CD14-positive monocyte (primary cell): Measurements from ENCODE around the gene NLN. TPM values are rescaled to one million over a fixed set of nuclear protein-coding genes. Genes with fewer than 3 reads are reported as not detected.
"Not testable (repeated sequence)": the region's sequence is repeated elsewhere in the genome, so short reads cannot be mapped to it uniquely, and the experiment has no call there.

Experiments
- DNase-seq, 3 donors: peaks; one replicate each; pipeline ENCODE4 v3.0.0-alpha.2; 2011 to 2022
- H2AFZ ChIP-seq: 2 replicates; pipeline ENCODE4 v1.6.0; 2012; ENCODE audit warnings: mild to moderate bottlenecking, low read depth, low read length, inconsistent platforms; ENCODE audit not compliant: insufficient read depth, poor library complexity, severe bottlenecking
- H3K27ac ChIP-seq, 2 donors: 1 replicate in 1 of 2; 2 replicates in 1 of 2; pipeline ENCODE4 v1.5.1; 2012 to 2013; ENCODE audit warnings: low read length in 2 of 2, control low read depth in 1 of 2, inconsistent platforms in 1 of 2, low read depth in 1 of 2, mild to moderate bottlenecking in 1 of 2
- H3K27me3 ChIP-seq, 2 donors: one replicate each; pipeline versions ENCODE4 v1.6.0 to v1.6.1; 2011 to 2013; ENCODE audit warnings: low read length in 2 of 2; ENCODE audit not compliant: control insufficient read depth in 2 of 2, insufficient read depth in 2 of 2
- H3K36me3 ChIP-seq, 2 donors: replicated peaks in 1 of 2; 1 replicate in 1 of 2; 2 replicates in 1 of 2; pipeline versions ENCODE4 v1.5.1 to v1.6.1; 2012 to 2013; ENCODE audit warnings: low read length in 2 of 2, control low read depth in 1 of 2, inconsistent platforms in 1 of 2, mild to moderate bottlenecking in 1 of 2; ENCODE audit not compliant: insufficient read depth in 2 of 2, control insufficient read depth in 1 of 2
- H3K4me1 ChIP-seq, 2 donors: 1 replicate in 1 of 2; 2 replicates in 1 of 2; pipeline versions ENCODE4 v1.5.1 to v1.6.1; 2012 to 2013; ENCODE audit warnings: low read length in 2 of 2, control low read depth in 1 of 2, inconsistent platforms in 1 of 2, mild to moderate bottlenecking in 1 of 2, moderate library complexity in 1 of 2; ENCODE audit not compliant: insufficient read depth in 2 of 2, control insufficient read depth in 1 of 2
- H3K4me2 ChIP-seq: replicated peaks from 2 replicates; pipeline ENCODE3; 2012; ENCODE audit warnings: low read length, moderate library complexity, mild to moderate bottlenecking; ENCODE audit not compliant: poor library complexity, severe bottlenecking; ENCODE audit errors: extremely low read depth
- H3K4me3 ChIP-seq, 3 experiments: fragments of 200-600 bp in 1 of 3; sonication (generic) in 1 of 3; replicated peaks in 1 of 3; 1 replicate in 2 of 3; 2 replicates in 1 of 3; pipeline ENCODE4 v1.5.1; 2011 to 2013; ENCODE audit warnings: low read length in 3 of 3, mild to moderate bottlenecking in 3 of 3, control low read depth in 2 of 3, low read depth in 2 of 3, inconsistent platforms in 1 of 3, moderate library complexity in 1 of 3
- H3K79me2 ChIP-seq: 2 replicates; pipeline ENCODE4 v1.6.0; 2012; ENCODE audit warnings: mild to moderate bottlenecking, control low read depth, inconsistent platforms, low read length, moderate library complexity; ENCODE audit not compliant: insufficient read depth
- H3K9ac ChIP-seq: 2 replicates; pipeline ENCODE4 v1.6.0; 2017; ENCODE audit warnings: low read length, mild to moderate bottlenecking; ENCODE audit not compliant: insufficient read depth, poor library complexity, severe bottlenecking
- H3K9me3 ChIP-seq, 2 donors: replicated peaks in 1 of 2; 1 replicate in 1 of 2; 2 replicates in 1 of 2; pipeline versions ENCODE4 v1.5.1 to v1.6.1; 2012 to 2013; ENCODE audit warnings: low read length in 2 of 2, control low read depth in 1 of 2; ENCODE audit not compliant: control insufficient read depth in 1 of 2, insufficient read depth in 1 of 2
- H4K20me1 ChIP-seq: 2 replicates; pipeline ENCODE4 v1.6.0; 2012; ENCODE audit warnings: mild to moderate bottlenecking, low read length, control low read depth, moderate library complexity; ENCODE audit not compliant: insufficient read depth
- H3K27ac Mint-ChIP-seq, 7 donors: one replicate each; pipeline ENCODE4 v1.8.0; 2020; ENCODE audit warnings: mild to moderate bottlenecking in 7 of 7, mixed read lengths in 7 of 7, moderate library complexity in 6 of 7, inconsistent platforms in 2 of 7
- H3K27me3 Mint-ChIP-seq, 3 donors: one replicate each; pipeline ENCODE4 v1.8.0; 2021 to 2022; ENCODE audit warnings: low read depth in 3 of 3, mild to moderate bottlenecking in 3 of 3, mixed read lengths in 3 of 3, moderate library complexity in 3 of 3, inconsistent platforms in 1 of 3
- H3K36me3 Mint-ChIP-seq, 2 donors: one replicate each; pipeline ENCODE4 v1.8.0; 2020; ENCODE audit warnings: mixed read lengths in 2 of 2, inconsistent platforms in 1 of 2, mild to moderate bottlenecking in 1 of 2
- H3K4me1 Mint-ChIP-seq: one replicate; pipeline ENCODE4 v1.8.0; 2020; ENCODE audit warnings: mild to moderate bottlenecking, mixed read lengths
- H3K4me3 Mint-ChIP-seq, 2 donors: one replicate each; pipeline ENCODE4 v1.8.0; 2020; ENCODE audit warnings: mild to moderate bottlenecking in 2 of 2, mixed read lengths in 2 of 2, moderate library complexity in 1 of 2
- H3K9me3 Mint-ChIP-seq, 7 donors: one replicate each; pipeline ENCODE4 v1.8.0; 2020 to 2022; ENCODE audit warnings: mixed read lengths in 7 of 7, mild to moderate bottlenecking in 6 of 7, moderate library complexity in 6 of 7, inconsistent platforms in 2 of 7
- CTCF ChIP-seq: fragments of 200-600 bp; IDR thresholded peaks from one replicate; pipeline ENCODE4 v1.8.0; 2022; ENCODE audit warnings: antibody characterized with exemption, mild to moderate bottlenecking
- WGBS: methylation state at CpG from one replicate; pipeline ENCODE4 v1.1.5; 2013; ENCODE audit warnings: missing lambda C conversion rate; ENCODE audit not compliant: insufficient coverage; 5-methylcytosine and 5-hydroxymethylcytosine counted together
- intact Hi-C, 2 donors: fragments of 100-400 bp; cut with micrococcal nuclease; formaldehyde crosslinking; loops; one replicate each; pipeline versions ENCODE4 v1.15.0 to v1.15.1; 2023
- polyA plus RNA-seq, 3 donors: library from polyadenylated mRNA; depleted of rRNA in 1 of 3; unstranded in 2 of 3; stranded (reverse) in 1 of 3; fragments of 300-500 nt in 2 of 3; fragments of >200 nt in 1 of 3; fragmentation: Illumina TruSeq in 2 of 3; gene quantifications; 1 replicate in 2 of 3; 2 replicates in 1 of 3; pipeline ENCODE4 v1.2.3, GENCODE V29; 2012 to 2021

The NLN gene
- polyA plus RNA-seq, 3 donors, result 8.7 to 39.2 (median 17.7) TPM

- H3K27me3 Mint-ChIP-seq, H3K9me3 Mint-ChIP-seq, H2AFZ ChIP-seq, H3K4me3 Mint-ChIP-seq, intact Hi-C loops, H3K36me3 ChIP-seq, H3K9me3 ChIP-seq, H3K4me3 ChIP-seq, H4K20me1 ChIP-seq, H3K27me3 ChIP-seq, H3K9ac ChIP-seq, H3K36me3 Mint-ChIP-seq: not testable (repeated sequence)
- H3K27ac Mint-ChIP-seq, result peak overlapping the region; percentile 70 to 93 (median 86)
- Histone ChIP-seq H3K79me2 (peaks cover 69% of the 10 kb centered on the region), H3K4me1 (peaks cover 51 to 56% of the 10 kb centered on the region in 2 donors), H3K27ac (peak overlapping the region; percentile 64 to 86), H3K4me2 (peak overlapping the region; percentile 11)
- no CpG with 5 or more reads among the region's 7 CpGs for WGBS
- DNase-seq, result peak; percentile 15 to 66 (median 29)
- peaks cover 64% of the 10 kb centered on the region for H3K4me1 Mint-ChIP-seq
These were observed 12.3 kb downstream of the NLN start for GRCh38 chr5:65734196-65734775.

- peaks cover 51 to 56% of the 10 kb centered on the region in 2 donors for H3K4me1 ChIP-seq
- TF ChIP-seq CTCF, result no peak
- peak; percentile 60 to 87 (median 61) for DNase-seq
- H3K9ac ChIP-seq, result no peak overlapping the region
- no CpG with 5 or more reads among the region's 1 CpG for WGBS
- H3K4me2 ChIP-seq, result peak overlapping the region; percentile 11
- H3K79me2 ChIP-seq, result peaks cover 69% of the 10 kb centered on the region
- H4K20me1 ChIP-seq, result no peaks in the 10 kb centered on the region
- peak overlapping the region in 1 of 2 donors; percentile 86 for H3K27ac ChIP-seq
- H3K36me3 ChIP-seq, result no peaks in the 10 kb centered on the region
- Mint-ChIP-seq H3K36me3 (peaks cover 2 to 3% of the 10 kb centered on the region in 2 donors), H3K27me3 (peaks cover 0 to 1% (median 0%) of the 10 kb centered on the region in 3 donors), H3K9me3 (peaks cover 0 to 5% (median 2%) of the 10 kb centered on the region in 7 donors), H3K27ac (peak overlapping the region; percentile 64 to 93 (median 81)), H3K4me3 (no peak overlapping the region), H3K4me1 (peaks cover 63% of the 10 kb centered on the region)
- intact Hi-C loops, result no loop called here
- no peak overlapping the region for H2AFZ ChIP-seq
- H3K9me3 ChIP-seq, result no peaks in the 10 kb centered on the region
- H3K27me3 ChIP-seq, result no peaks in the 10 kb centered on the region
- no peak overlapping the region for H3K4me3 ChIP-seq
These were observed 12.9 kb downstream of the NLN start for GRCh38 chr5:65734921-65735320.
